Loucy (cell line): ENCODE data around the gene EFNA5.

Experiments used
- H2AFZ ChIP-seq: fragments of 200-600 bp; sonication (generic); 2 replicates; pipeline ENCODE4 v1.6.0; 2016; ENCODE audit warnings: antibody characterized with exemption, mild to moderate bottlenecking, low read length, moderate library complexity
- H3F3A ChIP-seq: fragments of 200-600 bp; 2 replicates; pipeline ENCODE4 v1.6.0; 2016; ENCODE audit warnings: antibody characterized with exemption, low read depth, mild to moderate bottlenecking
- H3K27me3 ChIP-seq: fragments of 200-600 bp; sonication (generic); 2 replicates; pipeline ENCODE4 v1.6.1; 2014; ENCODE audit warnings: low read length, mild to moderate bottlenecking; ENCODE audit not compliant: insufficient read depth, poor library complexity, severe bottlenecking
- H3K36me3 ChIP-seq: fragments of 200-600 bp; sonication (generic); 2 replicates; pipeline ENCODE4 v1.6.1; 2016; ENCODE audit warnings: low read length; ENCODE audit not compliant: insufficient read depth
- H3K4me1 ChIP-seq: fragments of 200-600 bp; sonication (generic); 2 replicates; pipeline ENCODE4 v1.5.1; 2014; ENCODE audit warnings: low read length, mild to moderate bottlenecking; ENCODE audit not compliant: insufficient read depth, poor library complexity, severe bottlenecking
- H3K4me2 ChIP-seq: fragments of 200-600 bp; sonication (generic); 2 replicates; pipeline ENCODE4 v1.6.0; 2014; ENCODE audit warnings: antibody characterized with exemption, low read length, low read depth, mild to moderate bottlenecking; ENCODE audit not compliant: poor library complexity, severe bottlenecking
- H3K4me3 ChIP-seq: fragments of 200-600 bp; sonication (generic); 2 replicates; pipeline ENCODE4 v1.5.1; 2014; ENCODE audit warnings: low read length, mild to moderate bottlenecking, mixed read lengths; ENCODE audit not compliant: poor library complexity, severe bottlenecking
- H3K79me2 ChIP-seq: fragments of 200-600 bp; sonication (generic); 2 replicates; pipeline ENCODE4 v1.6.1; 2014; ENCODE audit warnings: low read length; ENCODE audit not compliant: insufficient read depth
- H3K9ac ChIP-seq: fragments of 200-600 bp; sonication (generic); 2 replicates; pipeline ENCODE4 v1.6.0; 2014; ENCODE audit warnings: mild to moderate bottlenecking, low read depth, low read length, moderate library complexity; ENCODE audit not compliant: poor library complexity, severe bottlenecking
- H3K9me2 ChIP-seq: fragments of 200-600 bp; sonication (generic); replicated peaks from 2 replicates; pipeline ENCODE4 v1.6.1; 2016; ENCODE audit warnings: low read depth, low read length, mixed read lengths
- H3K9me3 ChIP-seq: fragments of 200-600 bp; sonication (generic); 2 replicates; pipeline ENCODE4 v1.6.1; 2014; ENCODE audit warnings: mild to moderate bottlenecking, antibody characterized with exemption, low read length, low read depth; ENCODE audit not compliant: insufficient read depth
- H4K20me1 ChIP-seq: fragments of 200-600 bp; sonication (generic); 2 replicates; pipeline ENCODE4 v1.6.0; 2014; ENCODE audit warnings: antibody characterized with exemption, low read length, mild to moderate bottlenecking; ENCODE audit not compliant: insufficient read depth, poor library complexity, severe bottlenecking
- CTCF ChIP-seq: fragments of 200-600 bp; sonication (generic); conservative IDR thresholded peaks from 2 replicates; pipeline ENCODE4 v1.5.1; 2014; ENCODE audit warnings: mild to moderate bottlenecking, antibody characterized with exemption, low read length
- EZH2phosphoT487 ChIP-seq: fragments of 200-600 bp; IDR thresholded peaks from 2 replicates; pipeline ENCODE4 v1.6.1; 2018; ENCODE audit warnings: antibody characterized with exemption, mild to moderate bottlenecking, moderate library complexity, borderline replicate concordance

Gene EFNA5

DNA sequence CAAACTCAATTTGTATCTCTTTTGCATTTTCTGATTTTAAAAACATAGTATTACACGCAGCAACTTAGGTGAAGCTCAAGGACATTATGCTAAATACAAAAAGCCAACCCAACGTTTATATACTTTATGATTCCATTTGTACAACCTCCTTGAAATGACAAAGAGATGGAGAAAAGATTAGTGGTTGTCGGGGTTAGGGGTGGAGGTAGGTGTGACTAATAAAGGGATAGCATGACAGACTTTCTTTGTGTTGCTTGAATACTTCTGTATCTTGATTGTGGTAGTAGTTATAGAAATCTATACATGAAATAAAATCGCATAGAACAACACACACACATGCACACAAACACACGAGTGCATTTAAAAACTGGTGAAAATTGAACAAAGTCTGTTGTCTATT is 42.5 kb upstream of the EFNA5 start:
- no peaks in the 10 kb centered on the region for H3K27me3 ChIP-seq
- no peak overlapping the region for H2AFZ ChIP-seq
- no peaks in the 10 kb centered on the region for H3K9me3 ChIP-seq
- no peak overlapping the region for H3K4me2 ChIP-seq
- TF ChIP-seq EZH2phosphoT487, result no peak
- no peak for TF ChIP-seq CTCF
- no peak overlapping the region for H3K9ac ChIP-seq
- no peaks in the 10 kb centered on the region for H4K20me1 ChIP-seq
- no peaks in the 10 kb centered on the region for H3K4me1 ChIP-seq
- H3K36me3 ChIP-seq, result no peaks in the 10 kb centered on the region
- no peaks in the 10 kb centered on the region for H3K9me2 ChIP-seq
- no peaks in the 10 kb centered on the region for H3K79me2 ChIP-seq
- H3K4me3 ChIP-seq, result no peak overlapping the region
- no peaks in the 10 kb centered on the region for H3F3A ChIP-seq

- no peaks in the 10 kb centered on the region for H3K36me3 ChIP-seq
- no peak overlapping the region for H3K9ac ChIP-seq
- no peak overlapping the region for H2AFZ ChIP-seq
Observed at GRCh38 chr5:107712359-107712870, 41.7 kb upstream of the EFNA5 start.

DNA sequence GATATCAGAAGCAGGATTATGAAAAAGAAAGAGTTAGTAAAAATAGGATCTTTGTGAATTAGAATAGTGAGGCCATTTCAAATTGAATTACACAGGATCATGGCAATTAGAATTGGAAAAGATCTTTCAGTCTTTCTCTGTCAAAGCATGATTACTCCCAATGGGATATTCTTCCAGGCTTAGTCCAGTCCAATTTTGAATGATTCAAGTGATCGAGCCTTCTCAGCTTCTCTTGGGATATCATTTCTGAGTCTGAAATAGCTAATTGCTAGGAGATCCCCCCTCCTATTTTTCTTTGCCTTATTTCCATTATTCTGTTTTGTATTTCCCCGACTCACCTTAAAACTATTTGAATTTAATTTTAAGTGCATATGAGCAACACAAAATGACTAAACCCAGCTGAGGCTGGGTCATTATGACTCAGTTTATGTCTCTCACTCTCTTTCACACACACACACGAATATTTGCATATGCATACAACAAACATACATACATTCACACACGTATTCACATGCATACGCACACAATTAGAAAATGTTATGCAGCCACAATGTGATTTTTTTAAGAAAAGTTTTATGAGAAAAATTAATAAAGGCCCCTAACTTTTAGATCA is 34.8 kb upstream of the EFNA5 start:
- no peaks in the 10 kb centered on the region for H3F3A ChIP-seq
- H3K4me2 ChIP-seq, result no peak overlapping the region
- no peaks in the 10 kb centered on the region for H3K9me3 ChIP-seq
- no peak overlapping the region for H3K9ac ChIP-seq
- H3K9me2 ChIP-seq, result no peaks in the 10 kb centered on the region
- H4K20me1 ChIP-seq, result no peaks in the 10 kb centered on the region
- no peaks in the 10 kb centered on the region for H3K79me2 ChIP-seq
- TF ChIP-seq CTCF, result no peak
- TF ChIP-seq EZH2phosphoT487, result no peak
- H2AFZ ChIP-seq, result no peak overlapping the region
- H3K4me1 ChIP-seq, result no peaks in the 10 kb centered on the region
- H3K4me3 ChIP-seq, result no peak overlapping the region
- H3K27me3 ChIP-seq, result no peaks in the 10 kb centered on the region
- H3K36me3 ChIP-seq, result no peaks in the 10 kb centered on the region

More at GRCh38 chr5:107712359-107712870, 41.7 kb upstream of the EFNA5 start:
- Histone ChIP-seq H3K79me2 (no peaks in the 10 kb centered on the region), H3K9me3 (no peaks in the 10 kb centered on the region), H3K4me1 (no peaks in the 10 kb centered on the region), H3K4me2 (no peak overlapping the region), H3K4me3 (no peak overlapping the region), H3K27me3 (no peaks in the 10 kb centered on the region), H4K20me1 (no peaks in the 10 kb centered on the region), H3K9me2 (no peaks in the 10 kb centered on the region), H3F3A (no peaks in the 10 kb centered on the region)
- TF ChIP-seq EZH2phosphoT487 (no peak), CTCF (no peak)
